ENCODE results near the gene CPA1.

CPA1 gene

DNA sequence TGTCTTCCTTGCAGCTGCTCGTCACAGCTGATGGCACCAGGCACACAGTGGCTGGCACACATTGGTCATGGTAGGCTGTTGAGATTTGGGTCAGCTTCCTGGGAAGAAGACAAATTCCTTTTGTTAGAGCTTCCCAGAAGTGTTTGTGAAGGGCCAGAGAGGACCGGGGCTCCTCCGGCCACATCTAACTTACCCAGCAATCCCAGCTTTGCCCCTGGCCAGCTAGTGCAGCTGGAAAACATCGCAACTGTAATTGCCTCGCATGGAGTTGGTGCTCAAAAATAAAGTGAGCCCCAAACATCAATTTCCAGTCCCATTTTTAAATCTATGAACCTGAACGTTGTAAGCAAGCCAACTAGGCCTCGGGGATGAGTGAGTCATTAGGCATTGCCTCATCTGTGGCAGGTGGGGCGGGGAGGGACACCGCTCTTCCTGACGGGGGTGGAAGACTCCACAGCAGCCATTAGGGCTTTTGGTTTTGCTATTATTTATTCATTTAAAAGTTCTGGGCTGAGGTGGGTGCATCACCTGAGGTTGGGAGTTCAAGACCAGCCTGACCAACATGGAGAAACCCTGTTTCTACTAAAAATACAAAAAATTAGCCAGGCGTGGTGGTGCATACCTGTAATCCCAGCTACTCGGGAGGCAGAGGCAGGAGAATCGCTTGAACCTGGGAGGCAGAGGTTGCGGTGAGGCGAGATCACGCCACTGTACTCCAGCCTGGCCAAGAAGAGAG is 23.2 kb upstream of the CPA1 start:
- Histone ChIP-seq H3K36me3 (ENCODE audit: control insufficient read depth, insufficient read depth, low read length) (no peaks in the 10 kb centered on the region), H3K4me1 (ENCODE audit: control insufficient read depth, insufficient read depth, low read length) (peaks cover 17% of the 10 kb centered on the region), H3K9ac (ENCODE audit: low read depth, low read length) (no peak overlapping the region), H3K9me3 (ENCODE audit: control insufficient read depth, insufficient read depth, low read length) (no peaks in the 10 kb centered on the region), H3K27ac (ENCODE audit: low read depth, low read length) (peak overlapping the region; percentile 70), H3K4me3 (ENCODE audit: low read depth, low read length) (peak overlapping the region; percentile 11; the same call in 1 of the 2 replicates), H3K27me3 (ENCODE audit: control insufficient read depth, insufficient read depth, low read length) (no peaks in the 10 kb centered on the region)

DNA sequence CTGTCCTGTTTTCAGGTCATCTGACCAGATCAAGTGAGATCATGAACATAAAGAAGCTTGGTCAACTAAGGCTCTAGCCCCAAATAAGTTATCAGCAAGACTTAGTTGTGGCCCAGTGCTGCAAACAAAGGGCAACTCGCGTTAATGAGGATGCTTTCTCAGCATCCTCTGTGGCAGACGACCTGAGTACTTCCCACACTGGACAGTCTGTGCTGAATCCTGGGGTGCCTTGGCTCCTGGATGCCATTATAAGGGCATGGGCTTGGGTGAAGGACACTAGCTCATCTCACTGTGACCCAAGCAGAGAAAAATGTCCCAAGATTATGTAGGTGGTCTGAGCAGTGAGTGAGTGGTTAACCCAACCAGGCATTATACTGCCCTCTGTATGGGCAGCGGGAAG is 21.8 kb upstream of the CPA1 start:
- Histone ChIP-seq H3K27ac (ENCODE audit: low read depth, low read length) (no peak overlapping the region), H3K9ac (ENCODE audit: low read depth, low read length) (no peak overlapping the region), H3K27me3 (ENCODE audit: control insufficient read depth, insufficient read depth, low read length) (no peaks in the 10 kb centered on the region), H3K4me3 (ENCODE audit: low read depth, low read length) (no peak overlapping the region), H3K9me3 (ENCODE audit: control insufficient read depth, insufficient read depth, low read length) (no peaks in the 10 kb centered on the region), H3K36me3 (ENCODE audit: control insufficient read depth, insufficient read depth, low read length) (no peaks in the 10 kb centered on the region), H3K4me1 (ENCODE audit: control insufficient read depth, insufficient read depth, low read length) (peaks cover 14% of the 10 kb centered on the region)

DNA sequence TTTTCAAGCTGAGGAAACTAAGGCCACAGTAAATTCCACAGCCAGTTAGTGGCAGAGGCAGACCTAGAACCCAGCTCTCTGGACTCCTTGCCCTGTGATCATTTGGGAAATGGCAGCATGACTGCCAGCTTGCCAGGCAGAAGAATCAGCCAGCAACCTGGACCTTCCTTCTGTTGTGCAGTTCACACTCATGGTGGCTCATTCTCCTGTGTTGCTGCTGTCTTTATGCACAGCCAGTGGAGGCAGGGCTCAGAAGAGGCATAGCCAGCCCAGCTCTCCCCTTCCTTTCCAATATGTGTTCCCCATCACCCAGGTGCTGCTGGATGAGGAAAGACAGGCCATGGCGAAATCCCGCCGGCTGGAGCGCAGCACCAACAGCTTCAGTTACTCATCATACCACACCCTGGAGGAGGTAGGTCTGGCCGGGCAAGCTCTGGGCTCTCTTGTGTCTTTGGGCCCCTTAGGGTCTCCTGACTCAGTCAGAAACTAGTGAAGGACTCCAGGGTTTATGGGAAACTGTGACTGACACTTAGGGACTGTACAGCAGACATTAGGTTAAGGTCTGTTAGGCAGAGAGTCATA is 20.9 kb upstream of the CPA1 start:
- Histone ChIP-seq H3K4me1 (ENCODE audit: control insufficient read depth, insufficient read depth, low read length) (peaks cover 14% of the 10 kb centered on the region), H3K27me3 (ENCODE audit: control insufficient read depth, insufficient read depth, low read length) (no peaks in the 10 kb centered on the region), H3K9ac (ENCODE audit: low read depth, low read length) (no peak overlapping the region), H3K36me3 (ENCODE audit: control insufficient read depth, insufficient read depth, low read length) (no peaks in the 10 kb centered on the region), H3K27ac (ENCODE audit: low read depth, low read length) (no peak overlapping the region), H3K9me3 (ENCODE audit: control insufficient read depth, insufficient read depth, low read length) (no peaks in the 10 kb centered on the region), H3K4me3 (ENCODE audit: low read depth, low read length) (no peak overlapping the region)

DNA sequence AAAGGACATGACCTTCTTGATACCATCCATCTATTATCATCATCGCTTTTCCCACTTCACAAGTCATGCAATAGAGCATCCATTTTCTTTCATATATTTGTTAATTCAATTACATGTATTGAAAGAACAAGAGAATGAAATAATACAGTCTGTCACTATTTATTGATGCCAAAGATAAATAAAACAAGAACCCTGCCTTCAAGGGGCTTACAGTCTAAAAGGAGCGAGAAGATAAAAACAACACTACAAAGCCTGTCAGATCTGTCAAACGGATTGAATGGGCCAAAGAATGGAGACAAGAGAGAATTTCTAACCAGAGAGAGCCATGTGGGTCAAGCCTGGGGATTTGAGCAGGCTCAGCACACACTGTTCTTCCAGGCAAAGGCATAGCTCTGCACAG is 19.8 kb upstream of the CPA1 start:
- Histone ChIP-seq H3K4me3 (ENCODE audit: low read depth, low read length) (no peak overlapping the region), H3K36me3 (ENCODE audit: control insufficient read depth, insufficient read depth, low read length) (no peaks in the 10 kb centered on the region), H3K9ac (ENCODE audit: low read depth, low read length) (no peak overlapping the region), H3K9me3 (ENCODE audit: control insufficient read depth, insufficient read depth, low read length) (no peaks in the 10 kb centered on the region), H3K27me3 (ENCODE audit: control insufficient read depth, insufficient read depth, low read length) (no peaks in the 10 kb centered on the region), H3K27ac (ENCODE audit: low read depth, low read length) (no peak overlapping the region), H3K4me1 (ENCODE audit: control insufficient read depth, insufficient read depth, low read length) (peaks cover 14% of the 10 kb centered on the region)

DNA sequence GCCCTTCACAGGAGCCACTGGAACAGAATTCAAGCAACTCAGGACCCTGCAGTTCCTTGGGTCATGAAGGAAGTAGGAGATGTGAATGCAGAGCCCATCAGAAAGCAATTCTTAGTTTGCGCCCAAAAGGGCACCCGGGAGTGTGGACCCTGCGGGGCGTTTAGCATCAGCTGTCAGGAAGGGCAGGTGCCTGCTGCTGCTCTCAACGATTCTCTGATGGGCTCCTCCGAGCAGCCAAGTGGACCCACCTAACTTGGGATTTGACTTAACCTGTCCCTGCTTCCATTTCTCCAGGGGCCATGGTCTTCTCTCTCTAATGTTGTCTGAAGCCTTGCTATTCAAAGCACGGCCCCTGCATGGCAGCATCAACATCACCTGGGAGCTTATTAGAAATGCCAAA is 18.6 kb upstream of the CPA1 start:
- no peak overlapping the region for H3K4me3 ChIP-seq (ENCODE audit: low read depth, low read length)
- peaks cover 8% of the 10 kb centered on the region for H3K4me1 ChIP-seq (ENCODE audit: control insufficient read depth, insufficient read depth, low read length)
- no peaks in the 10 kb centered on the region for H3K9me3 ChIP-seq (ENCODE audit: control insufficient read depth, insufficient read depth, low read length)
- H3K36me3 ChIP-seq (ENCODE audit: control insufficient read depth, insufficient read depth, low read length) = no peaks in the 10 kb centered on the region
- no peak overlapping the region for H3K9ac ChIP-seq (ENCODE audit: low read depth, low read length)
- H3K27ac ChIP-seq (ENCODE audit: low read depth, low read length) = no peak overlapping the region
- H3K27me3 ChIP-seq (ENCODE audit: control insufficient read depth, insufficient read depth, low read length) = no peaks in the 10 kb centered on the region

DNA sequence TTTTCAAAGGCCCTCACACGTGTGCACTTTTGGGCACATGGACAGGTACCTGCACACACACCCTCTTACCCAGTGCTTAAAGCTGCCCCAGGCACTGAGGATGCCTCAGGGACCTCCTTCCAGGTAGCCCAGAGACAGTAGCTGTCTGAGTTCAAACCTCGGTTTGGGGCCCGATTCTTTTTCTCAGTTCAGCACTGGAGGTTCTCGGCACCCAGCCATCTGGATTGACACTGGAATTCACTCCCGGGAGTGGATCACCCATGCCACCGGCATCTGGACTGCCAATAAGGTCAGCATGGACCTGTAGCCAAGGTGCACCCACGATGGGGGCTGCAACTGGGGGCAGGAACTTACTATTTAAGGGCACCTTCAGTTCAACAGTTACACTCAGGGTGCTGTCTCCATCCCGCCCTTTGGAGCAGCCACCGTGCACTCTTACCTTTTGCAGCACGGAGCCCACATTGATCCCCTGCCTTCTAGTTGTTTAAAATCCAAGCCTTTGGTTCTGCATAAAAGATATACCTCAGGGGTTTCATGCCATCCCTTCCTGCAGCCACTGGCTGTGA is 18.0 kb upstream of the CPA1 start:
- H3K9me3 ChIP-seq (ENCODE audit: control insufficient read depth, insufficient read depth, low read length) = no peaks in the 10 kb centered on the region
- H3K36me3 ChIP-seq (ENCODE audit: control insufficient read depth, insufficient read depth, low read length) = no peaks in the 10 kb centered on the region
- 0 out of 2 replicates have a peak, but pooled peaks cover 5% of the 10 kb centered on the region for H3K4me1 ChIP-seq (ENCODE audit: control insufficient read depth, insufficient read depth, low read length)
- H3K27ac ChIP-seq (ENCODE audit: low read depth, low read length) = no peak overlapping the region
- no peak overlapping the region for H3K9ac ChIP-seq (ENCODE audit: low read depth, low read length)
- no peaks in the 10 kb centered on the region for H3K27me3 ChIP-seq (ENCODE audit: control insufficient read depth, insufficient read depth, low read length)
- H3K4me3 ChIP-seq (ENCODE audit: low read depth, low read length) = no peak overlapping the region

DNA sequence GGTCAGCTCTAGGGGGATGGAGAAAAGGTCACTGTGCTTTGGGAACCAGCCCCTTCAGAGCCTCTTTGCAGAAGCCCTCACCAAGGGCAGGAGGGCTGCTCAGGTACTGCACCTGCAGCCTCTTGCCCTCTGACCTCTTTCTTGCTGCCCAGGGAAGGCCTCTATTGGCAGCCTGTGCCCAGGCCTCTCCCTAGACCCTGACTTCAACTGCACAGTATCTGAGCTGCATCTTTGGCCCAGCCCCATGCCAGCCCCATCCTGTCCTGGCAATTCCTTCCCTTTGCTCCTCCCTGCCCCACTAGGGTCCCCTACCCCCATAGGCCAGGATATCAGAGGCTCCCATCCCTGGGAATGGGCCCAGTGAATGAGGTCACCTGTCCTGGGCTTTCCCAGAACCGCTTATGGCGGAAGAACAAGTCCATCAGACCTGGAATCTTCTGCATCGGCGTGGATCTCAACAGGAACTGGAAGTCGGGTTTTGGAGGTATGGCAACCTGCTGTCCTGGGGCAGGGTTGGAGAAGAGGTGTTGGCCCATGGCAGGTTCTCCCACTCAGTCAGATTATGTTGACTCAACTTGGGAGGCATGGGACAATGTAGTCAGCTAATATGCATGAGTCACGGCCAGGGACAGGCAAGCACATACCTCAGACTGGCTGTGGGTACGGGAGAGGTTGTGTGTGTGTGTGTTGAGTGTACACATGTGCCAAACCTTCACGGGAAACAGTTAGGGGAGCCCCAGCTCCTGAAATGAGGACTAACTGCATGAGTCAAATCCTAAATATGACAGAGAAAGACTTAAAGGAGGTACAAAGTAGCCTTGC is 17.1 kb upstream of the CPA1 start:
- H3K36me3 ChIP-seq (ENCODE audit: control insufficient read depth, insufficient read depth, low read length) = no peaks in the 10 kb centered on the region
- no peak overlapping the region for H3K4me3 ChIP-seq (ENCODE audit: low read depth, low read length)
- H3K9me3 ChIP-seq (ENCODE audit: control insufficient read depth, insufficient read depth, low read length) = no peaks in the 10 kb centered on the region
- no peak overlapping the region for H3K27ac ChIP-seq (ENCODE audit: low read depth, low read length)
- no peak overlapping the region for H3K9ac ChIP-seq (ENCODE audit: low read depth, low read length)
- H3K4me1 ChIP-seq (ENCODE audit: control insufficient read depth, insufficient read depth, low read length) = 0 out of 2 replicates have a peak, but pooled peaks cover 5% of the 10 kb centered on the region
- no peaks in the 10 kb centered on the region for H3K27me3 ChIP-seq (ENCODE audit: control insufficient read depth, insufficient read depth, low read length)

DNA sequence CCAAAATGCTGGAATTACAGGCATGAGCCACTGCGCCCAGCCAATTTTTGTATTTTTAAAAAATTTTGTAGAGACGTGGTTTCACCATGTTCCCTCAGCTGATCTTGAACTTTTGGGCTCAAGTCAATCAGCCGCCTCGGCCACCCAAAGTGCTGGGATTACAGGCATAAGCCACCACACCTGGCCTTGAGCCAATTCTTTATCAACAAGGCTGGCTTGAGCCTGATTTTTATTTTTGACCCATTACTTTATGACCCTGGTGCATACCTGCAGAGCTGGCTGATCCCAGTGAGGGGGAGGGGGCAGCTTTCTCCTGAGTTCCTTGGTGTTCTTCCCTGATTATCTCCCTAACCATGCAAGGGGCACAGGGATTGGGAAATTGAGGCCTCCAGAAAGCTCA is 15.8 kb upstream of the CPA1 start:
- Histone ChIP-seq H3K27ac (ENCODE audit: low read depth, low read length) (no peak overlapping the region), H3K4me1 (ENCODE audit: control insufficient read depth, insufficient read depth, low read length) (0 out of 2 replicates have a peak, but pooled peaks cover 5% of the 10 kb centered on the region), H3K4me3 (ENCODE audit: low read depth, low read length) (no peak overlapping the region)

DNA sequence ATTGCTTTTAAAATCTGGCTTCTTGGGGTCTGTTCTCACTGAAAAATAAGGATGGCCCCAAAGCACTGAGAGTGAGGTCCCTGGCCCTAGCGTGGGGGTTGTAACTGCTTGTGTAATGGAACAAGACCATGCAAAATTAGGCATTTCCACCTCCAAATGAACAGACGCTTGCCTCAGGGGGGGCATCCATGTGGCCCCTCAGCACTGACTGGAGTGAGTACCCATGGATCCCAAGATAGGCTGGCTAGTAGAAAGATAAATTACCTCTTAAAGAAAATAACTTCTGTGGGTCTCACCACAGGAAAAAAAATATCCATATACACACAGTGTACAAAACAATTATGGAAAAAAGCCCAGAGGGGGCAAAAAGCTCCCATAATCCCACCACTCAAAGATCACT is 15.2 kb upstream of the CPA1 start:
- H3K9ac ChIP-seq (ENCODE audit: low read depth, low read length) = no peak overlapping the region
- no peaks in the 10 kb centered on the region for H3K9me3 ChIP-seq (ENCODE audit: control insufficient read depth, insufficient read depth, low read length)
- no peaks in the 10 kb centered on the region for H3K27me3 ChIP-seq (ENCODE audit: control insufficient read depth, insufficient read depth, low read length)
- no peaks in the 10 kb centered on the region for H3K36me3 ChIP-seq (ENCODE audit: control insufficient read depth, insufficient read depth, low read length)
- no peak overlapping the region for H3K27ac ChIP-seq (ENCODE audit: low read depth, low read length)
- 0 out of 2 replicates have a peak, but pooled peaks cover 5% of the 10 kb centered on the region for H3K4me1 ChIP-seq (ENCODE audit: control insufficient read depth, insufficient read depth, low read length)
- no peak overlapping the region for H3K4me3 ChIP-seq (ENCODE audit: low read depth, low read length)

More for the DNA sequence above, 15.8 kb upstream of the CPA1 start:
- Histone ChIP-seq H3K9ac (ENCODE audit: low read depth, low read length) (no peak overlapping the region), H3K9me3 (ENCODE audit: control insufficient read depth, insufficient read depth, low read length) (no peaks in the 10 kb centered on the region), H3K27me3 (ENCODE audit: control insufficient read depth, insufficient read depth, low read length) (no peaks in the 10 kb centered on the region), H3K36me3 (ENCODE audit: control insufficient read depth, insufficient read depth, low read length) (no peaks in the 10 kb centered on the region)

DNA sequence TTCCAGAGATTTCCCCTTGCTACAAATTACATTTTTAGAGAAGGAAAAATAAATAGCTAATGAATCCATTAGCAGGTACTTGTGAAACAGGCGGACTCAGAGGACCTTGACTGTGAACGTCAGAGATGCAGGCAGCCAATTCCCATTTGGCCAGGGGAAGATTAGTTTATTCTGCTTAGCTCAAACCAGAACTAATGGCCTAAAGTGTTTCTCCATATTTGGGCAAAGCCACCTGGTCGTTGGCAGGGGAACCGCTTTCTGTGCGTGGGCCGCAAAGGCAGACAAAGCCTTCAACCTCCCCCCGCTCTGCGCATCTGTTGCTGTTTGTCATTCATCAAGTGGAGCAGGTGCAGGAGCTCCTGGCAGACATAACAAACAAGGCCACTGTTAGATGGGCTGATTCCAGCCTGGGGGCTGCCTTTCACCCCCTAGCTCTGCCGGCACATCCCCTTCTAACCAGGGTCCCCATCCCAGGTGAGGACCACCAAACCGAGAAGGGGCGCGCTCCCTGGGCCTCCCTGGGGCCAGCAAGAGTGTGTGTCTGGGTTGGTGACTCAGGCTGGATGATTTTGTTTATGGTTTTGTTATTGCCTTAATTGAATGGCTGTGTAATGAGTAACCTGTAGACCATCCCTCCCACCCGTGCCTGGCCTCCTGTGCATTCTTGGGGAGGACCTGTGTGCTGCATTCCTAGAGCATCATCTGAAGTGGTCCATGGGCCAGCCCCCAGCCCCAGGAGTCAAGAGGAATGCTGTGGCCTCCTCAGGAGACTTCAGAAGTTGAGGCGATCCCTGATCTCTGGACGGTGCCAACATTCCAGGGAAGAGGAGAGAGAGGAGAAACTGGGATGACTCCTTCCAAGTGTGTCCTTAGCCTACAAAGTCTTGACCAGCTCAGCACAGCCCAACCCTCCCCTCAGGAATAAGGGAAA is 14.5 kb upstream of the CPA1 start:
- Histone ChIP-seq H3K4me3 (ENCODE audit: low read depth, low read length) (no peak overlapping the region), H3K9me3 (ENCODE audit: control insufficient read depth, insufficient read depth, low read length) (no peaks in the 10 kb centered on the region), H3K27me3 (ENCODE audit: control insufficient read depth, insufficient read depth, low read length) (no peaks in the 10 kb centered on the region), H3K36me3 (ENCODE audit: control insufficient read depth, insufficient read depth, low read length) (no peaks in the 10 kb centered on the region), H3K4me1 (ENCODE audit: control insufficient read depth, insufficient read depth, low read length) (0 out of 2 replicates have a peak, but pooled peaks cover 5% of the 10 kb centered on the region), H3K9ac (ENCODE audit: low read depth, low read length) (no peak overlapping the region), H3K27ac (ENCODE audit: low read depth, low read length) (peak overlapping the region; percentile 44)

Data from HUES48 (cell line).